K562 (cell line): ENCODE measurements around the gene CERS2. TPM values are rescaled to one million over a fixed set of nuclear protein-coding genes. Genes with fewer than 3 reads are reported as not detected.

Experiments used
- CHCHD3 ChIP-seq: fragments of 250-450 bp; sonication (Bioruptor Pico); IDR thresholded peaks from 2 replicates; pipeline ENCODE4 v2.1.2; 2022; ENCODE audit warnings: mild to moderate bottlenecking
- E2F3 ChIP-seq: fragments of 250-450 bp; sonication (Bioruptor Pico); IDR thresholded peaks from 2 replicates; pipeline ENCODE4 v1.4.0; 2020; ENCODE audit warnings: mild to moderate bottlenecking
- KLF6 ChIP-seq: fragments of 250-450 bp; sonication (Bioruptor Pico); IDR thresholded peaks from 2 replicates; pipeline ENCODE4 v1.4.0; 2020; ENCODE audit warnings: mild to moderate bottlenecking, moderate library complexity, borderline replicate concordance
- MAFG ChIP-seq: fragments of 450-650 bp; conservative IDR thresholded peaks from 2 replicates; pipeline ENCODE4 v1.6.1; 2016; ENCODE audit warnings: missing genetic modification characterization, missing compliant biosample characterization
- MAZ ChIP-seq, 2 experiments: fragments of 450-650 bp in 1 of 2; sonication (generic) in 1 of 2; formaldehyde crosslinking; IDR thresholded peaks in 1 of 2; conservative IDR thresholded peaks in 1 of 2; 2 replicates each; pipeline versions ENCODE4 v1.4.0 to v1.5.0; 2020; ENCODE audit warnings: mild to moderate bottlenecking in 1 of 2, missing genetic modification reagents in 1 of 2
- NCOA6 ChIP-seq: fragments of 450-650 bp; IDR thresholded peaks from 2 replicates; pipeline ENCODE4 v1.6.1; 2017; ENCODE audit warnings: mild to moderate bottlenecking
- RHOXF2B ChIP-seq: fragments of 250-450 bp; sonication (Bioruptor Pico); conservative IDR thresholded peaks from 2 replicates; pipeline ENCODE4 v1.5.1; 2021
- SOX6 ChIP-seq: fragments of 450-650 bp; IDR thresholded peaks from 2 replicates; pipeline ENCODE4 v1.6.1; 2014; ENCODE audit warnings: mild to moderate bottlenecking
- THRAP3 ChIP-seq: fragments of 450-650 bp; IDR thresholded peaks from 2 replicates; pipeline ENCODE4 v1.6.1; 2016; ENCODE audit warnings: mild to moderate bottlenecking, inconsistent platforms, borderline replicate concordance
- ZNF232 ChIP-seq: sonication (generic); formaldehyde crosslinking; IDR thresholded peaks from 2 replicates; pipeline ENCODE4 v1.8.0; 2022; ENCODE audit warnings: mild to moderate bottlenecking, missing genetic modification reagents
- polyA plus RNA-seq, 8 experiments: library from polyadenylated mRNA; depleted of rRNA in 4 of 8; stranded (reverse) in 5 of 8; unstranded in 3 of 8; fragments of >200 nt; fragmentation: Nextera tagmentation in 2 of 8; fragmentation: Illumina TruSeq in 1 of 8; extraction: Ambion mirVana in 2 of 8; extraction: Trizol in 1 of 8; gene quantifications; 2 replicates each; pipeline versions ENCODE4 v1.2.1 to v1.2.3, GENCODE V29; 2011 to 2014; ENCODE audit warnings: inconsistent platforms in 1 of 8, missing spikeins in 1 of 8
- total RNA-seq, 7 experiments: library from RNA; depleted of rRNA in 6 of 7; stranded (reverse); fragments of >200 nt in 6 of 7; fragmentation: Illumina TruSeq in 2 of 7; extraction: Trizol in 2 of 7; gene quantifications; 2 replicates each; pipeline versions ENCODE4 v1.2.1 to v1.2.3, GENCODE V29; 2011 to 2021; ENCODE audit warnings: low replicate concordance in 1 of 7
- TF ChIP-seq, protein P1 (sequence below): fragments of 450-650 bp; IDR thresholded peaks from 2 replicates; pipeline ENCODE4 v1.6.1; 2016; ENCODE audit warnings: mild to moderate bottlenecking, moderate library complexity
- TF ChIP-seq, protein P2 (sequence below): fragments of 450-650 bp; formaldehyde crosslinking; IDR thresholded peaks from 2 replicates; pipeline ENCODE4 v1.4.0; 2020; ENCODE audit warnings: mild to moderate bottlenecking, moderate library complexity
- TF ChIP-seq, protein P3 (sequence below): IDR thresholded peaks from 3 replicates; pipeline ENCODE4 v1.6.1; 2011; ENCODE audit warnings: borderline replicate concordance, mild to moderate bottlenecking; ENCODE audit not compliant: insufficient read length, insufficient read depth

The CERS2 gene
- total and polyA plus RNA-seq, 9 of the 15 experiments (the other 6 are each of a cell fraction or from before 2014, with no cell fraction given) = 23.4 to 295 (median 132) TPM

DNA sequence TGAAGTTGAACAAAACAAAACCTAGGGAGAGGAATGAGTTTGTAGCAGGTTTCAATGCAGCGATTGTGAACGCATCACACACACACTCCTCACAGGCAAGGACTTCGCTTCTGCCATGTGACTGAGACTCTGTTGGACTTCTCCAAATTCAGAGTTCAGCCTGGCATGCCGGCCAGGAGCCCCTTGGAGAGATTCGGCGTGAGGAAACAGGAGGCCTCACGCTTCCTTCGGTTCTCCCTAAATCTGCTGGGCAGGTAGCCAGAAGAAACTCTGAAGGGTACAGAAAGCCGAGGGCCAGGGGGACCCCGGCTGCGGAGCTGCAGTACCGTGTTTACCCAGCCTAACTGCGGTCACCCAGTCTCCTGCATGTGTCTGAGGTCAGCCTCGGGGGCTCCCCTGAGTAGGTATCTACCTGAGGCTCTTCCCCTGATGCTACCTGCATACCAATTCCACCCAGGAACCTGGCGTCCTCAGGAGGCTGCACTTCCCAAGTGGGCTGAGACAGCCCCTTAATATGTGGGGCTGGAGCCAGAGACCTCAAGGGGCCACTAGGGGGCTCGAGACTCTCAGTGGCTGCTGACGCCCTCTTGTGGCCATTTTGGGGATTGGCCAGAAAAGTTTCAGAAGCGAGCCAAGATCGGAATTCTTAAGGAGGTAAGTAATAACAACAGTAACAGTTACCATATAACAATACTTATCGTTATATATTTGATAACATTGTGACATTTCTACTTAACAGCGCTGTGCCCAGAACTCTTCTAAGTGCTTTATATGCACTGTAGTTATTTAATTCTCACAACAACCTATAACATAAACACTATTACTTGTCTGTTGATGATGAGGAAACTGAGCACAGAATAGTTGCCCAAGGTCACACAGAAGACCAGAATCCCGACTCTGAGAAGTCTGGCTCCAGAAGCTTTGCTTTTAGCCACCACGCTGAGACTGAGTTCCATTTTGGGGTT is 4.7 kb upstream of the CERS2 start (continued):
- TF ChIP-seq, protein P1, sequence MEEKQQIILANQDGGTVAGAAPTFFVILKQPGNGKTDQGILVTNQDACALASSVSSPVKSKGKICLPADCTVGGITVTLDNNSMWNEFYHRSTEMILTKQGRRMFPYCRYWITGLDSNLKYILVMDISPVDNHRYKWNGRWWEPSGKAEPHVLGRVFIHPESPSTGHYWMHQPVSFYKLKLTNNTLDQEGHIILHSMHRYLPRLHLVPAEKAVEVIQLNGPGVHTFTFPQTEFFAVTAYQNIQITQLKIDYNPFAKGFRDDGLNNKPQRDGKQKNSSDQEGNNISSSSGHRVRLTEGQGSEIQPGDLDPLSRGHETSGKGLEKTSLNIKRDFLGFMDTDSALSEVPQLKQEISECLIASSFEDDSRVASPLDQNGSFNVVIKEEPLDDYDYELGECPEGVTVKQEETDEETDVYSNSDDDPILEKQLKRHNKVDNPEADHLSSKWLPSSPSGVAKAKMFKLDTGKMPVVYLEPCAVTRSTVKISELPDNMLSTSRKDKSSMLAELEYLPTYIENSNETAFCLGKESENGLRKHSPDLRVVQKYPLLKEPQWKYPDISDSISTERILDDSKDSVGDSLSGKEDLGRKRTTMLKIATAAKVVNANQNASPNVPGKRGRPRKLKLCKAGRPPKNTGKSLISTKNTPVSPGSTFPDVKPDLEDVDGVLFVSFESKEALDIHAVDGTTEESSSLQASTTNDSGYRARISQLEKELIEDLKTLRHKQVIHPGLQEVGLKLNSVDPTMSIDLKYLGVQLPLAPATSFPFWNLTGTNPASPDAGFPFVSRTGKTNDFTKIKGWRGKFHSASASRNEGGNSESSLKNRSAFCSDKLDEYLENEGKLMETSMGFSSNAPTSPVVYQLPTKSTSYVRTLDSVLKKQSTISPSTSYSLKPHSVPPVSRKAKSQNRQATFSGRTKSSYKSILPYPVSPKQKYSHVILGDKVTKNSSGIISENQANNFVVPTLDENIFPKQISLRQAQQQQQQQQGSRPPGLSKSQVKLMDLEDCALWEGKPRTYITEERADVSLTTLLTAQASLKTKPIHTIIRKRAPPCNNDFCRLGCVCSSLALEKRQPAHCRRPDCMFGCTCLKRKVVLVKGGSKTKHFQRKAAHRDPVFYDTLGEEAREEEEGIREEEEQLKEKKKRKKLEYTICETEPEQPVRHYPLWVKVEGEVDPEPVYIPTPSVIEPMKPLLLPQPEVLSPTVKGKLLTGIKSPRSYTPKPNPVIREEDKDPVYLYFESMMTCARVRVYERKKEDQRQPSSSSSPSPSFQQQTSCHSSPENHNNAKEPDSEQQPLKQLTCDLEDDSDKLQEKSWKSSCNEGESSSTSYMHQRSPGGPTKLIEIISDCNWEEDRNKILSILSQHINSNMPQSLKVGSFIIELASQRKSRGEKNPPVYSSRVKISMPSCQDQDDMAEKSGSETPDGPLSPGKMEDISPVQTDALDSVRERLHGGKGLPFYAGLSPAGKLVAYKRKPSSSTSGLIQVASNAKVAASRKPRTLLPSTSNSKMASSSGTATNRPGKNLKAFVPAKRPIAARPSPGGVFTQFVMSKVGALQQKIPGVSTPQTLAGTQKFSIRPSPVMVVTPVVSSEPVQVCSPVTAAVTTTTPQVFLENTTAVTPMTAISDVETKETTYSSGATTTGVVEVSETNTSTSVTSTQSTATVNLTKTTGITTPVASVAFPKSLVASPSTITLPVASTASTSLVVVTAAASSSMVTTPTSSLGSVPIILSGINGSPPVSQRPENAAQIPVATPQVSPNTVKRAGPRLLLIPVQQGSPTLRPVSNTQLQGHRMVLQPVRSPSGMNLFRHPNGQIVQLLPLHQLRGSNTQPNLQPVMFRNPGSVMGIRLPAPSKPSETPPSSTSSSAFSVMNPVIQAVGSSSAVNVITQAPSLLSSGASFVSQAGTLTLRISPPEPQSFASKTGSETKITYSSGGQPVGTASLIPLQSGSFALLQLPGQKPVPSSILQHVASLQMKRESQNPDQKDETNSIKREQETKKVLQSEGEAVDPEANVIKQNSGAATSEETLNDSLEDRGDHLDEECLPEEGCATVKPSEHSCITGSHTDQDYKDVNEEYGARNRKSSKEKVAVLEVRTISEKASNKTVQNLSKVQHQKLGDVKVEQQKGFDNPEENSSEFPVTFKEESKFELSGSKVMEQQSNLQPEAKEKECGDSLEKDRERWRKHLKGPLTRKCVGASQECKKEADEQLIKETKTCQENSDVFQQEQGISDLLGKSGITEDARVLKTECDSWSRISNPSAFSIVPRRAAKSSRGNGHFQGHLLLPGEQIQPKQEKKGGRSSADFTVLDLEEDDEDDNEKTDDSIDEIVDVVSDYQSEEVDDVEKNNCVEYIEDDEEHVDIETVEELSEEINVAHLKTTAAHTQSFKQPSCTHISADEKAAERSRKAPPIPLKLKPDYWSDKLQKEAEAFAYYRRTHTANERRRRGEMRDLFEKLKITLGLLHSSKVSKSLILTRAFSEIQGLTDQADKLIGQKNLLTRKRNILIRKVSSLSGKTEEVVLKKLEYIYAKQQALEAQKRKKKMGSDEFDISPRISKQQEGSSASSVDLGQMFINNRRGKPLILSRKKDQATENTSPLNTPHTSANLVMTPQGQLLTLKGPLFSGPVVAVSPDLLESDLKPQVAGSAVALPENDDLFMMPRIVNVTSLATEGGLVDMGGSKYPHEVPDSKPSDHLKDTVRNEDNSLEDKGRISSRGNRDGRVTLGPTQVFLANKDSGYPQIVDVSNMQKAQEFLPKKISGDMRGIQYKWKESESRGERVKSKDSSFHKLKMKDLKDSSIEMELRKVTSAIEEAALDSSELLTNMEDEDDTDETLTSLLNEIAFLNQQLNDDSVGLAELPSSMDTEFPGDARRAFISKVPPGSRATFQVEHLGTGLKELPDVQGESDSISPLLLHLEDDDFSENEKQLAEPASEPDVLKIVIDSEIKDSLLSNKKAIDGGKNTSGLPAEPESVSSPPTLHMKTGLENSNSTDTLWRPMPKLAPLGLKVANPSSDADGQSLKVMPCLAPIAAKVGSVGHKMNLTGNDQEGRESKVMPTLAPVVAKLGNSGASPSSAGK = 0 out of 2 replicates have a peak, but pooled peaks have one; percentile 44
- TF ChIP-seq KLF6 (CRISPR knock-in tag) (no peak), THRAP3 (no peak), SOX6 (peak; percentile 42; the same call in 1 of the 2 replicates), E2F3 (CRISPR knock-in tag) (no peak), CHCHD3 (no peak), RHOXF2B (CRISPR knock-in tag) (no peak), MAZ (CRISPR knock-in tag; conservative IDR thresholded peaks at IDR 0.05 in 1 of 2, IDR thresholded peaks at IDR 0.05 in 1 of 2) (peak; percentile 58 to 86; a peak in 3 of 4 replicates), ZNF232 (CRISPR knock-in tag) (no peak), NCOA6 (no peak), MAFG (tag) (no peak)
- TF ChIP-seq, protein P2, sequence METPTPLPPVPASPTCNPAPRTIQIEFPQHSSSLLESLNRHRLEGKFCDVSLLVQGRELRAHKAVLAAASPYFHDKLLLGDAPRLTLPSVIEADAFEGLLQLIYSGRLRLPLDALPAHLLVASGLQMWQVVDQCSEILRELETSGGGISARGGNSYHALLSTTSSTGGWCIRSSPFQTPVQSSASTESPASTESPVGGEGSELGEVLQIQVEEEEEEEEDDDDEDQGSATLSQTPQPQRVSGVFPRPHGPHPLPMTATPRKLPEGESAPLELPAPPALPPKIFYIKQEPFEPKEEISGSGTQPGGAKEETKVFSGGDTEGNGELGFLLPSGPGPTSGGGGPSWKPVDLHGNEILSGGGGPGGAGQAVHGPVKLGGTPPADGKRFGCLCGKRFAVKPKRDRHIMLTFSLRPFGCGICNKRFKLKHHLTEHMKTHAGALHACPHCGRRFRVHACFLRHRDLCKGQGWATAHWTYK (CRISPR knock-in tag) = 0 out of 2 replicates have a peak, but pooled peaks have one; percentile 20
- TF ChIP-seq, protein P3, sequence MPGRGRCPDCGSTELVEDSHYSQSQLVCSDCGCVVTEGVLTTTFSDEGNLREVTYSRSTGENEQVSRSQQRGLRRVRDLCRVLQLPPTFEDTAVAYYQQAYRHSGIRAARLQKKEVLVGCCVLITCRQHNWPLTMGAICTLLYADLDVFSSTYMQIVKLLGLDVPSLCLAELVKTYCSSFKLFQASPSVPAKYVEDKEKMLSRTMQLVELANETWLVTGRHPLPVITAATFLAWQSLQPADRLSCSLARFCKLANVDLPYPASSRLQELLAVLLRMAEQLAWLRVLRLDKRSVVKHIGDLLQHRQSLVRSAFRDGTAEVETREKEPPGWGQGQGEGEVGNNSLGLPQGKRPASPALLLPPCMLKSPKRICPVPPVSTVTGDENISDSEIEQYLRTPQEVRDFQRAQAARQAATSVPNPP = no peak
